ENCODE data around the gene FAM107B. TPM values are rescaled to one million over a fixed set of nuclear protein-coding genes. Genes with fewer than 3 reads are reported as not detected.

FAM107B gene
- total and polyA plus RNA-seq, 2 experiments from 2014 or later, result 11.0 to 17.6 TPM

GRCh38 chr10:14613588-14613920, 161.1 kb downstream of the FAM107B start:
- TF ChIP-seq ETS1 (IDR thresholded peaks at IDR 0.05), result no peak
- TF ChIP-seq CREB1 (CRISPR knock-in tag; IDR thresholded peaks at IDR 0.05; ENCODE audit: low read depth), result no peak
- no peak for TF ChIP-seq JUNB (IDR thresholded peaks at IDR 0.05; ENCODE audit: unreplicated experiment)
- TF ChIP-seq, protein P1, sequence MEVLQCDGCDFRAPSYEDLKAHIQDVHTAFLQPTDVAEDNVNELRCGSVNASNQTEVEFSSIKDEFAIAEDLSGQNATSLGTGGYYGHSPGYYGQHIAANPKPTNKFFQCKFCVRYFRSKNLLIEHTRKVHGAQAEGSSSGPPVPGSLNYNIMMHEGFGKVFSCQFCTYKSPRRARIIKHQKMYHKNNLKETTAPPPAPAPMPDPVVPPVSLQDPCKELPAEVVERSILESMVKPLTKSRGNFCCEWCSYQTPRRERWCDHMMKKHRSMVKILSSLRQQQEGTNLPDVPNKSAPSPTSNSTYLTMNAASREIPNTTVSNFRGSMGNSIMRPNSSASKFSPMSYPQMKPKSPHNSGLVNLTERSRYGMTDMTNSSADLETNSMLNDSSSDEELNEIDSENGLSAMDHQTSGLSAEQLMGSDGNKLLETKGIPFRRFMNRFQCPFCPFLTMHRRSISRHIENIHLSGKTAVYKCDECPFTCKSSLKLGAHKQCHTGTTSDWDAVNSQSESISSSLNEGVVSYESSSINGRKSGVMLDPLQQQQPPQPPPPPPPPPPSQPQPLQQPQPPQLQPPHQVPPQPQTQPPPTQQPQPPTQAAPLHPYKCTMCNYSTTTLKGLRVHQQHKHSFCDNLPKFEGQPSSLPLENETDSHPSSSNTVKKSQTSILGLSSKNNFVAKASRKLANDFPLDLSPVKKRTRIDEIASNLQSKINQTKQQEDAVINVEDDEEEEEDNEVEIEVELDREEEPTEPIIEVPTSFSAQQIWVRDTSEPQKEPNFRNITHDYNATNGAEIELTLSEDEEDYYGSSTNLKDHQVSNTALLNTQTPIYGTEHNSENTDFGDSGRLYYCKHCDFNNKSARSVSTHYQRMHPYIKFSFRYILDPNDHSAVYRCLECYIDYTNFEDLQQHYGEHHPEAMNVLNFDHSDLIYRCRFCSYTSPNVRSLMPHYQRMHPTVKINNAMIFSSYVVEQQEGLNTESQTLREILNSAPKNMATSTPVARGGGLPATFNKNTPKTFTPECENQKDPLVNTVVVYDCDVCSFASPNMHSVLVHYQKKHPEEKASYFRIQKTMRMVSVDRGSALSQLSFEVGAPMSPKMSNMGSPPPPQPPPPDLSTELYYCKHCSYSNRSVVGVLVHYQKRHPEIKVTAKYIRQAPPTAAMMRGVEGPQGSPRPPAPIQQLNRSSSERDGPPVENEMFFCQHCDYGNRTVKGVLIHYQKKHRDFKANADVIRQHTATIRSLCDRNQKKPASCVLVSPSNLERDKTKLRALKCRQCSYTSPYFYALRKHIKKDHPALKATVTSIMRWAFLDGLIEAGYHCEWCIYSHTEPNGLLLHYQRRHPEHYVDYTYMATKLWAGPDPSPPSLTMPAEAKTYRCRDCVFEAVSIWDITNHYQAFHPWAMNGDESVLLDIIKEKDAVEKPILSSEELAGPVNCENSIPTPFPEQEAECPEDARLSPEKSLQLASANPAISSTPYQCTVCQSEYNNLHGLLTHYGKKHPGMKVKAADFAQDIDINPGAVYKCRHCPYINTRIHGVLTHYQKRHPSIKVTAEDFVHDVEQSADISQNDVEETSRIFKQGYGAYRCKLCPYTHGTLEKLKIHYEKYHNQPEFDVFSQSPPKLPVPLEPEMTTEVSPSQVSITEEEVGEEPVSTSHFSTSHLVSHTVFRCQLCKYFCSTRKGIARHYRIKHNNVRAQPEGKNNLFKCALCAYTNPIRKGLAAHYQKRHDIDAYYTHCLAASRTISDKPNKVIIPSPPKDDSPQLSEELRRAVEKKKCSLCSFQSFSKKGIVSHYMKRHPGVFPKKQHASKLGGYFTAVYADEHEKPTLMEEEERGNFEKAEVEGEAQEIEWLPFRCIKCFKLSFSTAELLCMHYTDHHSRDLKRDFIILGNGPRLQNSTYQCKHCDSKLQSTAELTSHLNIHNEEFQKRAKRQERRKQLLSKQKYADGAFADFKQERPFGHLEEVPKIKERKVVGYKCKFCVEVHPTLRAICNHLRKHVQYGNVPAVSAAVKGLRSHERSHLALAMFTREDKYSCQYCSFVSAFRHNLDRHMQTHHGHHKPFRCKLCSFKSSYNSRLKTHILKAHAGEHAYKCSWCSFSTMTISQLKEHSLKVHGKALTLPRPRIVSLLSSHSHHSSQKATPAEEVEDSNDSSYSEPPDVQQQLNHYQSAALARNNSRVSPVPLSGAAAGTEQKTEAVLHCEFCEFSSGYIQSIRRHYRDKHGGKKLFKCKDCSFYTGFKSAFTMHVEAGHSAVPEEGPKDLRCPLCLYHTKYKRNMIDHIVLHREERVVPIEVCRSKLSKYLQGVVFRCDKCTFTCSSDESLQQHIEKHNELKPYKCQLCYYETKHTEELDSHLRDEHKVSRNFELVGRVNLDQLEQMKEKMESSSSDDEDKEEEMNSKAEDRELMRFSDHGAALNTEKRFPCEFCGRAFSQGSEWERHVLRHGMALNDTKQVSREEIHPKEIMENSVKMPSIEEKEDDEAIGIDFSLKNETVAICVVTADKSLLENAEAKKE (CRISPR knock-in tag; IDR thresholded peaks at IDR 0.05), result no peak
- TF ChIP-seq STAT1 (IDR thresholded peaks at IDR 0.05; ENCODE audit: unreplicated experiment), result no peak
- no peak for TF ChIP-seq EZH2phosphoT487 (IDR thresholded peaks at IDR 0.05; ENCODE audit: unreplicated experiment)
- no peak for TF ChIP-seq POLR2AphosphoS5 (IDR thresholded peaks at IDR 0.05; ENCODE audit: low read depth)
- no peak for TF ChIP-seq ZNF331 (CRISPR knock-in tag; IDR thresholded peaks at IDR 0.05; ENCODE audit: low read depth)
- TF ChIP-seq, protein P2, sequence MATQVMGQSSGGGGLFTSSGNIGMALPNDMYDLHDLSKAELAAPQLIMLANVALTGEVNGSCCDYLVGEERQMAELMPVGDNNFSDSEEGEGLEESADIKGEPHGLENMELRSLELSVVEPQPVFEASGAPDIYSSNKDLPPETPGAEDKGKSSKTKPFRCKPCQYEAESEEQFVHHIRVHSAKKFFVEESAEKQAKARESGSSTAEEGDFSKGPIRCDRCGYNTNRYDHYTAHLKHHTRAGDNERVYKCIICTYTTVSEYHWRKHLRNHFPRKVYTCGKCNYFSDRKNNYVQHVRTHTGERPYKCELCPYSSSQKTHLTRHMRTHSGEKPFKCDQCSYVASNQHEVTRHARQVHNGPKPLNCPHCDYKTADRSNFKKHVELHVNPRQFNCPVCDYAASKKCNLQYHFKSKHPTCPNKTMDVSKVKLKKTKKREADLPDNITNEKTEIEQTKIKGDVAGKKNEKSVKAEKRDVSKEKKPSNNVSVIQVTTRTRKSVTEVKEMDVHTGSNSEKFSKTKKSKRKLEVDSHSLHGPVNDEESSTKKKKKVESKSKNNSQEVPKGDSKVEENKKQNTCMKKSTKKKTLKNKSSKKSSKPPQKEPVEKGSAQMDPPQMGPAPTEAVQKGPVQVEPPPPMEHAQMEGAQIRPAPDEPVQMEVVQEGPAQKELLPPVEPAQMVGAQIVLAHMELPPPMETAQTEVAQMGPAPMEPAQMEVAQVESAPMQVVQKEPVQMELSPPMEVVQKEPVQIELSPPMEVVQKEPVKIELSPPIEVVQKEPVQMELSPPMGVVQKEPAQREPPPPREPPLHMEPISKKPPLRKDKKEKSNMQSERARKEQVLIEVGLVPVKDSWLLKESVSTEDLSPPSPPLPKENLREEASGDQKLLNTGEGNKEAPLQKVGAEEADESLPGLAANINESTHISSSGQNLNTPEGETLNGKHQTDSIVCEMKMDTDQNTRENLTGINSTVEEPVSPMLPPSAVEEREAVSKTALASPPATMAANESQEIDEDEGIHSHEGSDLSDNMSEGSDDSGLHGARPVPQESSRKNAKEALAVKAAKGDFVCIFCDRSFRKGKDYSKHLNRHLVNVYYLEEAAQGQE (IDR thresholded peaks at IDR 0.05; ENCODE audit: unreplicated experiment), result no peak
- TF ChIP-seq NANOG (IDR thresholded peaks at IDR 0.05; ENCODE audit: borderline replicate concordance), result no peak
- no peak for TF ChIP-seq EZH2 (IDR thresholded peaks at IDR 0.05; ENCODE audit: low read depth, unreplicated experiment)
- no peak for TF ChIP-seq ZNF114 (CRISPR knock-in tag; IDR thresholded peaks at IDR 0.05)
- no peak overlapping the region for H3K4me3 ChIP-seq
- H3K9me3 Mint-ChIP-seq, result no peaks in the 10 kb centered on the region
- peaks cover 2% of the 10 kb centered on the region for H3K27me3 Mint-ChIP-seq (ENCODE audit: insufficient read depth, low read depth, poor library complexity)
- H3K4me2 ChIP-seq, result no peak overlapping the region
- no peak overlapping the region for H3K4me3 Mint-ChIP-seq
- peaks cover 11% of the 10 kb centered on the region for H3K4me1 Mint-ChIP-seq
- H3K27me3 ChIP-seq (ENCODE audit: insufficient read depth), result no peaks in the 10 kb centered on the region
- H2AFZ ChIP-seq, result no peak overlapping the region
- no peaks in the 10 kb centered on the region for H3F3A ChIP-seq (replicated peaks; ENCODE audit: low read depth)
- no peaks in the 10 kb centered on the region for H3K9me2 ChIP-seq (ENCODE audit: insufficient read depth)
- H4K20me1 ChIP-seq (replicated peaks; ENCODE audit: insufficient read depth), result no peaks in the 10 kb centered on the region
- H3K27ac ChIP-seq (ENCODE audit: low read depth), result no peak overlapping the region
- no peaks in the 10 kb centered on the region for H3K79me2 ChIP-seq (replicated peaks; ENCODE audit: insufficient read depth)
- H3K36me3 ChIP-seq (ENCODE audit: insufficient read depth), result no peaks in the 10 kb centered on the region
- H3K4me1 ChIP-seq (ENCODE audit: insufficient read depth), result peaks cover 6% of the 10 kb centered on the region; the same call in 1 of the 2 replicates
- no peak overlapping the region for H3K27ac Mint-ChIP-seq
- H3K36me3 Mint-ChIP-seq (ENCODE audit: low read depth), result no peaks in the 10 kb centered on the region
- DNase-seq (ENCODE audit: low spot score) (no peak), ATAC-seq (no peak)

All from GM23338 (cell line).